ENCODE results near the gene SOD1. TPM values are rescaled to one million over a fixed set of nuclear protein-coding genes. Genes with fewer than 3 reads are reported as not detected.
"Not testable (repeated sequence)": the region's sequence is repeated elsewhere in the genome, so short reads cannot be mapped to it uniquely, and the experiment has no call there.

The SOD1 gene
- total and polyA plus RNA-seq, 3 experiments from 2014 or later, result 309 to 542 (median 311) TPM

GRCh38 chr21:31644643-31645042 is 14.8 kb upstream of the SOD1 start:
- Histone ChIP-seq H3K4me1 (ENCODE audit: insufficient read depth, low read length) (no peaks in the 10 kb centered on the region), H3K9me3 (ENCODE audit: low read length) (no peaks in the 10 kb centered on the region), H3K27me3 (ENCODE audit: insufficient read depth, low read length, poor library complexity, severe bottlenecking) (no peaks in the 10 kb centered on the region), H3K4me3 (ENCODE audit: low read length) (no peak overlapping the region), H3K27ac (ENCODE audit: low read depth, low read length) (no peak overlapping the region), H3K36me3 (ENCODE audit: insufficient read depth, low read length) (no peaks in the 10 kb centered on the region)
- peak overlapping the region in 1 of 8 donors; percentile 64 for H3K27ac Mint-ChIP-seq
- ChIA-PET POLR2A (no interaction called here), CTCF (no interaction called here)
- H3K36me3 Mint-ChIP-seq, result peaks cover 0 to 2% (median 0%) of the 10 kb centered on the region in 3 donors
- H3K4me1 Mint-ChIP-seq, result no peaks in the 10 kb centered on the region
- no peak overlapping the region for H3K4me3 Mint-ChIP-seq
- no peaks in the 10 kb centered on the region for H3K9me3 Mint-ChIP-seq
- no peak for DNase-seq
- peaks cover 3 to 15% of the 10 kb centered on the region in 2 donors for H3K27me3 Mint-ChIP-seq

- Mint-ChIP-seq H3K27me3 (peaks cover 2 to 9% of the 10 kb centered on the region in 2 donors), H3K9me3 (no peaks in the 10 kb centered on the region), H3K4me3 (no peak overlapping the region), H3K4me1 (no peaks in the 10 kb centered on the region), H3K27ac (no peak overlapping the region), H3K36me3 (peaks cover 0 to 4% (median 0%) of the 10 kb centered on the region in 3 donors)
- CTCF ChIA-PET, result interaction anchor here (0.9 kb wide), 1 partner anchor 8 kb away, joined by 3 read pairs; no protein-coding TSS in a partner anchor
- H3K27me3 ChIP-seq (ENCODE audit: insufficient read depth, low read length, poor library complexity, severe bottlenecking), result no peaks in the 10 kb centered on the region
- POLR2A ChIA-PET, result no interaction called here
- H3K36me3 ChIP-seq (ENCODE audit: insufficient read depth, low read length), result no peaks in the 10 kb centered on the region
- no peak overlapping the region for H3K4me3 ChIP-seq (ENCODE audit: low read length)
- H3K27ac ChIP-seq (ENCODE audit: low read depth, low read length), result no peak overlapping the region
- no peak for DNase-seq
- no peaks in the 10 kb centered on the region for H3K4me1 ChIP-seq (ENCODE audit: insufficient read depth, low read length)
- H3K9me3 ChIP-seq (ENCODE audit: low read length), result no peaks in the 10 kb centered on the region
Observed at GRCh38 chr21:31647650-31648049, 11.8 kb upstream of the SOD1 start.

- Histone ChIP-seq H3K36me3 (ENCODE audit: insufficient read depth, low read length) (no peaks in the 10 kb centered on the region), H3K4me1 (ENCODE audit: insufficient read depth, low read length) (peaks cover 8% of the 10 kb centered on the region), H3K27ac (ENCODE audit: low read depth, low read length) (no peak overlapping the region), H3K4me3 (ENCODE audit: low read length) (no peak overlapping the region), H3K9me3 (ENCODE audit: low read length) (no peaks in the 10 kb centered on the region), H3K27me3 (ENCODE audit: insufficient read depth, low read length, poor library complexity, severe bottlenecking) (no peaks in the 10 kb centered on the region)
- ChIA-PET CTCF (no interaction called here), POLR2A (no interaction called here)
- no peak overlapping the region for H3K27ac Mint-ChIP-seq
- H3K4me1 Mint-ChIP-seq, result peaks cover 13 to 15% (median 14%) of the 10 kb centered on the region in 3 donors
- DNase-seq, result no peak
- H3K36me3 Mint-ChIP-seq, result peaks cover 0 to 4% (median 0%) of the 10 kb centered on the region in 3 donors
- peaks cover 2 to 3% of the 10 kb centered on the region in 2 donors for H3K27me3 Mint-ChIP-seq
- H3K4me3 Mint-ChIP-seq, result no peak overlapping the region
- no peaks in the 10 kb centered on the region for H3K9me3 Mint-ChIP-seq
Observed at GRCh38 chr21:31650930-31651329, 8.6 kb upstream of the SOD1 start.

GRCh38 chr21:31651491-31651890 is 8.0 kb upstream of the SOD1 start:
- H3K27me3 ChIP-seq (ENCODE audit: insufficient read depth, low read length, poor library complexity, severe bottlenecking); H3K9me3 Mint-ChIP-seq; DNase-seq; H3K4me3 Mint-ChIP-seq; H3K27ac ChIP-seq (ENCODE audit: low read depth, low read length); H3K4me3 ChIP-seq (ENCODE audit: low read length); H3K9me3 ChIP-seq (ENCODE audit: low read length); H3K36me3 Mint-ChIP-seq; H3K36me3 ChIP-seq (ENCODE audit: insufficient read depth, low read length); H3K27me3 Mint-ChIP-seq; CTCF ChIA-PET; H3K4me1 ChIP-seq (ENCODE audit: insufficient read depth, low read length); H3K27ac Mint-ChIP-seq; POLR2A ChIA-PET: not testable (repeated sequence)
- H3K4me1 Mint-ChIP-seq, result peaks cover 17 to 20% (median 20%) of the 10 kb centered on the region in 3 donors

GRCh38 chr21:31654340-31654739 is 5.2 kb upstream of the SOD1 start:
- DNase-seq, result no peak
- H3K4me3 ChIP-seq (ENCODE audit: low read length), result no peak overlapping the region
- Mint-ChIP-seq H3K9me3 (no peaks in the 10 kb centered on the region), H3K4me3 (peak overlapping the region in 6 of 7 donors; percentile 84 to 91 (median 86)), H3K27ac (peak overlapping the region in 4 of 8 donors; percentile 80 to 93 (median 86)), H3K4me1 (peaks cover 26 to 39% (median 32%) of the 10 kb centered on the region in 3 donors), H3K36me3 (peaks cover 2 to 4% (median 3%) of the 10 kb centered on the region in 3 donors), H3K27me3 (peaks cover 0 to 2% of the 10 kb centered on the region in 2 donors)
- POLR2A ChIA-PET, result no interaction called here
- H3K36me3 ChIP-seq (ENCODE audit: insufficient read depth, low read length), result no peaks in the 10 kb centered on the region
- no peak overlapping the region for H3K27ac ChIP-seq (ENCODE audit: low read depth, low read length)
- H3K9me3 ChIP-seq (ENCODE audit: low read length), result no peaks in the 10 kb centered on the region
- no peaks in the 10 kb centered on the region for H3K27me3 ChIP-seq (ENCODE audit: insufficient read depth, low read length, poor library complexity, severe bottlenecking)
- peaks cover 15% of the 10 kb centered on the region for H3K4me1 ChIP-seq (ENCODE audit: insufficient read depth, low read length)
- CTCF ChIA-PET, result no interaction called here

GRCh38 chr21:31654821-31655580 is 4.5 kb upstream of the SOD1 start:
- H3K36me3 ChIP-seq (ENCODE audit: insufficient read depth, low read length); H3K27me3 ChIP-seq (ENCODE audit: insufficient read depth, low read length, poor library complexity, severe bottlenecking); POLR2A ChIA-PET; H3K9me3 ChIP-seq (ENCODE audit: low read length); H3K36me3 Mint-ChIP-seq; H3K27me3 Mint-ChIP-seq; H3K9me3 Mint-ChIP-seq; CTCF ChIA-PET; H3K27ac ChIP-seq (ENCODE audit: low read depth, low read length): not testable (repeated sequence)
- DNase-seq, result peak in 3 of 5 donors; percentile 8 to 53 (median 25)
- Mint-ChIP-seq H3K27ac (peak overlapping the region; percentile 80 to 96 (median 90)), H3K4me1 (peaks cover 28 to 42% (median 32%) of the 10 kb centered on the region in 3 donors), H3K4me3 (peak overlapping the region; percentile 84 to 92 (median 88))
- peaks cover 15% of the 10 kb centered on the region for H3K4me1 ChIP-seq (ENCODE audit: insufficient read depth, low read length)
- peak overlapping the region; percentile 43 for H3K4me3 ChIP-seq (ENCODE audit: low read length)

GRCh38 chr21:31656199-31657095 is 3.0 kb upstream of the SOD1 start:
- H3K9me3 Mint-ChIP-seq, result no peaks in the 10 kb centered on the region
- Histone ChIP-seq H3K4me3 (ENCODE audit: low read length) (no peak overlapping the region), H3K9me3 (ENCODE audit: low read length) (no peaks in the 10 kb centered on the region), H3K4me1 (ENCODE audit: insufficient read depth, low read length) (peaks cover 25% of the 10 kb centered on the region), H3K36me3 (ENCODE audit: insufficient read depth, low read length) (no peaks in the 10 kb centered on the region), H3K27me3 (ENCODE audit: insufficient read depth, low read length, poor library complexity, severe bottlenecking) (no peaks in the 10 kb centered on the region), H3K27ac (ENCODE audit: low read depth, low read length) (no peak overlapping the region)
- DNase-seq, result no peak
- ChIA-PET POLR2A (no interaction called here), CTCF (interaction anchor here (1.0 kb wide), 1 partner anchor 9 kb away, joined by 3 read pairs; no protein-coding TSS in a partner anchor)
- H3K4me3 Mint-ChIP-seq, result peak overlapping the region in 4 of 7 donors; percentile 29 to 70 (median 54)
- peak overlapping the region in 6 of 8 donors; percentile 55 to 81 (median 62) for H3K27ac Mint-ChIP-seq
- H3K4me1 Mint-ChIP-seq, result peaks cover 38 to 56% (median 45%) of the 10 kb centered on the region in 3 donors
- peaks cover 0 to 16% (median 2%) of the 10 kb centered on the region in 3 donors for H3K36me3 Mint-ChIP-seq
- peaks cover 0 to 2% of the 10 kb centered on the region in 2 donors for H3K27me3 Mint-ChIP-seq

- Histone ChIP-seq H3K9me3 (ENCODE audit: low read length) (no peaks in the 10 kb centered on the region), H3K27ac (ENCODE audit: low read depth, low read length) (no peak overlapping the region), H3K36me3 (ENCODE audit: insufficient read depth, low read length) (no peaks in the 10 kb centered on the region), H3K4me1 (ENCODE audit: insufficient read depth, low read length) (peaks cover 39% of the 10 kb centered on the region), H3K4me3 (ENCODE audit: low read length) (no peak overlapping the region), H3K27me3 (ENCODE audit: insufficient read depth, low read length, poor library complexity, severe bottlenecking) (no peaks in the 10 kb centered on the region)
- Mint-ChIP-seq H3K9me3 (no peaks in the 10 kb centered on the region), H3K4me3 (peak overlapping the region in 1 of 7 donors; percentile 94), H3K27me3 (peaks cover 0 to 3% of the 10 kb centered on the region in 2 donors), H3K27ac (peak overlapping the region in 3 of 8 donors; percentile 4 to 38 (median 26)), H3K36me3 (peaks cover 0 to 31% (median 2%) of the 10 kb centered on the region in 3 donors), H3K4me1 (peaks cover 51 to 72% (median 61%) of the 10 kb centered on the region in 3 donors)
- ChIA-PET POLR2A (no interaction called here), CTCF (no interaction called here)
- no peak for DNase-seq
Observed at GRCh38 chr21:31658053-31658452, 1.4 kb upstream of the SOD1 start.
